ENCODE results near the gene SLC66A2.

The SLC66A2 gene

GRCh38 chr18:79917169-79917852, 34.1 kb downstream of the SLC66A2 start:
- DNase-seq = no peak

- DNase-seq = no peak
Measured at GRCh38 chr18:79916546-79917168, 34.8 kb downstream of the SLC66A2 start.

GRCh38 chr18:79916128-79916494, 35.3 kb downstream of the SLC66A2 start:
- no peak for DNase-seq

- DNase-seq = no peak
Measured at GRCh38 chr18:79915161-79916127, 36.0 kb downstream of the SLC66A2 start.

GRCh38 chr18:79914614-79915160, 36.8 kb downstream of the SLC66A2 start:
- no peak for DNase-seq

- no peak for DNase-seq
Measured at GRCh38 chr18:79912994-79913831, 38.2 kb downstream of the SLC66A2 start.

- peak; percentile 48 for DNase-seq
Measured at GRCh38 chr18:79912409-79912991, 39.0 kb downstream of the SLC66A2 start.

GRCh38 chr18:79911344-79912270, 39.8 kb downstream of the SLC66A2 start:
- DNase-seq = no peak

GRCh38 chr18:79910563-79911343, 40.7 kb downstream of the SLC66A2 start:
- DNase-seq = no peak

GRCh38 chr18:79906706-79907105, 44.7 kb downstream of the SLC66A2 start:
- no peak for DNase-seq

- DNase-seq = no peak
Measured at GRCh38 chr18:79905993-79906392, 45.5 kb downstream of the SLC66A2 start.

- DNase-seq = no peak
Measured at GRCh38 chr18:79905389-79905911, 46.0 kb downstream of the SLC66A2 start.

- DNase-seq = no peak
Measured at GRCh38 chr18:79904357-79905147, 46.9 kb downstream of the SLC66A2 start.

GRCh38 chr18:79903787-79904356, 47.6 kb downstream of the SLC66A2 start:
- no peak for DNase-seq

- no peak for DNase-seq
Measured at GRCh38 chr18:79903071-79903635, 48.3 kb downstream of the SLC66A2 start.

GRCh38 chr18:79902640-79903039, 48.8 kb downstream of the SLC66A2 start:
- no peak for DNase-seq

GRCh38 chr18:79902075-79902474, 49.4 kb downstream of the SLC66A2 start:
- DNase-seq = no peak

- no peak for DNase-seq
Measured at GRCh38 chr18:79901665-79902064, 49.8 kb downstream of the SLC66A2 start.

Data from fibroblast of skin of back (primary cell).